IMR-90 (cell line): Measurements from ENCODE around the gene FGGY. TPM values are rescaled to one million over a fixed set of nuclear protein-coding genes. Genes with fewer than 3 reads are reported as not detected.

Experiments
- ATAC-seq: fragments of 200-7000 bp; cut with Tn5 transposase; 2 replicates; pipeline ENCODE4 v1.9.1; 2020; ENCODE audit warnings: low read depth, mild to moderate bottlenecking, moderate library complexity
- BruUV-seq: library from RNA; stranded (reverse); fragments of 400-500 nt; replicated peaks from 2 replicates; lab custom pipeline; 2021; lab: Mats Ljungman, UMichigan
- CTCF ChIA-PET: fragments of 300-600 bp; formaldehyde crosslinking; extraction: SDS; loops from one replicate; lab custom pipeline; 2021; ENCODE audit warnings: antibody characterized with exemption; lab: Yijun Ruan, JAX
- POLR2A ChIA-PET: fragments of 300-600 bp; sonication (Branson Sonifier 250); formaldehyde crosslinking; loops from one replicate; lab custom pipeline; 2022; ENCODE audit warnings: antibody characterized with exemption; ENCODE audit not compliant: unreplicated experiment; lab: Charles Lee
- DNase-seq: peaks from one replicate; pipeline ENCODE4 v3.0.0; 2013
- H2AFZ ChIP-seq: replicated peaks from 2 replicates; pipeline ENCODE3; 2013; ENCODE audit warnings: low read length, mild to moderate bottlenecking; ENCODE audit not compliant: poor library complexity
- H2AK5ac ChIP-seq: 2 replicates; pipeline ENCODE4 v1.6.1; 2013; ENCODE audit warnings: low read depth, low read length, inconsistent platforms
- H2AK9ac ChIP-seq: replicated peaks from 2 replicates; pipeline ENCODE3; 2013; ENCODE audit warnings: mild to moderate bottlenecking, low read depth, low read length, moderate library complexity; ENCODE audit not compliant: poor library complexity
- H2BK120ac ChIP-seq: 2 replicates; pipeline ENCODE4 v1.6.1; 2013; ENCODE audit warnings: low read depth, low read length, inconsistent platforms
- H2BK15ac ChIP-seq: 3 replicates; pipeline ENCODE4 v1.6.1; 2013; ENCODE audit warnings: low read depth, low read length, inconsistent platforms
- H2BK20ac ChIP-seq: 2 replicates; pipeline ENCODE4 v1.6.1; 2013; ENCODE audit warnings: low read depth, mild to moderate bottlenecking, inconsistent platforms, low read length, moderate library complexity
- H2BK5ac ChIP-seq: 2 replicates; pipeline ENCODE4 v1.6.1; 2013; ENCODE audit warnings: mild to moderate bottlenecking, low read depth, low read length, inconsistent platforms; ENCODE audit not compliant: poor library complexity, severe bottlenecking
- H3K14ac ChIP-seq: replicated peaks from 2 replicates; pipeline ENCODE4 v1.6.1; 2013; ENCODE audit warnings: low read depth, low read length, inconsistent platforms
- H3K18ac ChIP-seq: 2 replicates; pipeline ENCODE4 v1.6.1; 2013; ENCODE audit warnings: low read depth, low read length, control low read depth
- H3K23ac ChIP-seq: 2 replicates; pipeline ENCODE4 v1.6.1; 2013; ENCODE audit warnings: low read depth, low read length, inconsistent platforms
- H3K27ac ChIP-seq: 2 replicates; pipeline ENCODE4 v1.5.1; 2013; ENCODE audit warnings: mild to moderate bottlenecking, control low read depth, low read length; ENCODE audit not compliant: insufficient read depth
- H3K27me3 ChIP-seq: 2 replicates; pipeline ENCODE4 v1.6.1; 2013; ENCODE audit warnings: low read length; ENCODE audit not compliant: control insufficient read depth, insufficient read depth
- H3K36me3 ChIP-seq: 2 replicates; pipeline ENCODE4 v1.6.1; 2013; ENCODE audit warnings: low read length, mixed read lengths; ENCODE audit not compliant: control insufficient read depth, insufficient read depth
- H3K4ac ChIP-seq: 2 replicates; pipeline ENCODE4 v1.6.1; 2013; ENCODE audit warnings: low read depth, low read length, inconsistent platforms
- H3K4me1 ChIP-seq: 2 replicates; pipeline ENCODE4 v1.6.1; 2013; ENCODE audit warnings: low read length, mixed read lengths; ENCODE audit not compliant: control insufficient read depth, insufficient read depth
- H3K4me2 ChIP-seq: 2 replicates; pipeline ENCODE4 v1.6.1; 2013; ENCODE audit warnings: low read depth, mild to moderate bottlenecking, control low read depth, low read length, moderate library complexity
- H3K4me3 ChIP-seq: 2 replicates; pipeline ENCODE4 v1.5.1; 2013; ENCODE audit warnings: low read depth, mild to moderate bottlenecking, control low read depth, low read length, moderate library complexity; ENCODE audit not compliant: insufficient read depth
- H3K56ac ChIP-seq: 2 replicates; pipeline ENCODE4 v1.6.1; 2013; ENCODE audit warnings: low read length, inconsistent platforms; ENCODE audit not compliant: insufficient read depth; ENCODE audit errors: extremely low read depth
- H3K79me1 ChIP-seq, 2 experiments: 2 replicates each; pipeline ENCODE4 v1.6.1; 2013; ENCODE audit warnings: low read length in 2 of 2, inconsistent platforms in 1 of 2, low read depth in 1 of 2
- H3K9ac ChIP-seq: 2 replicates; pipeline ENCODE4 v1.6.1; 2013; ENCODE audit warnings: low read depth, low read length, control low read depth
- H3K9me1 ChIP-seq: 2 replicates; pipeline ENCODE4 v1.6.1; 2013; ENCODE audit warnings: low read length, inconsistent platforms; ENCODE audit not compliant: insufficient read depth
- H3K9me3 ChIP-seq: 2 replicates; pipeline ENCODE4 v1.6.1; 2013; ENCODE audit warnings: low read length; ENCODE audit not compliant: control insufficient read depth, insufficient read depth
- H4K20me1 ChIP-seq: 2 replicates; pipeline ENCODE4 v1.6.1; 2013; ENCODE audit warnings: low read length, inconsistent platforms; ENCODE audit not compliant: insufficient read depth
- H4K5ac ChIP-seq: 2 replicates; pipeline ENCODE4 v1.6.1; 2013; ENCODE audit warnings: mild to moderate bottlenecking, low read depth, low read length, control low read depth
- H4K8ac ChIP-seq, 2 experiments: 2 replicates each; pipeline ENCODE4 v1.6.1; 2013; ENCODE audit warnings: low read depth in 2 of 2, low read length in 2 of 2, control low read depth in 1 of 2, inconsistent platforms in 1 of 2
- H4K91ac ChIP-seq: 2 replicates; pipeline ENCODE4 v1.6.1; 2013; ENCODE audit warnings: low read depth, low read length, inconsistent platforms; ENCODE audit not compliant: insufficient read depth
- BHLHE40 ChIP-seq: fragments of 150-350 bp; IDR thresholded peaks from 2 replicates; pipeline ENCODE4 v1.6.1; 2016; ENCODE audit warnings: mild to moderate bottlenecking, low read depth, low read length
- FOS ChIP-seq: fragments of 150-350 bp; IDR thresholded peaks from 2 replicates; pipeline ENCODE4 v1.6.1; 2016; ENCODE audit warnings: low read depth, low read length
- MAFK ChIP-seq: IDR thresholded peaks from 2 replicates; pipeline ENCODE4 v1.6.1; 2012; ENCODE audit warnings: low read depth, low read length, improper control_type of control experiment
- WGBS, 2 experiments: methylation state at CpG; one replicate each; pipeline versions ENCODE4 v1.1.5 to v1.1.7; 2013; ENCODE audit warnings: missing lambda C conversion rate in 2 of 2; ENCODE audit not compliant: insufficient read length in 1 of 2; ENCODE audit errors: extremely low coverage in 2 of 2; 5-methylcytosine and 5-hydroxymethylcytosine counted together
- dilution Hi-C: fragments of 300-500 bp; cut with HindIII; formaldehyde crosslinking; loops from one replicate; pipeline ENCODE4 v1.14.3; 2018; ENCODE audit warnings: low sequenced_read_pairs; ENCODE audit not compliant: unreplicated experiment
- in situ Hi-C: fragments of 300-500 bp; cut with MboI; formaldehyde crosslinking; loops from 3 replicates; pipeline ENCODE4 v1.14.3; 2019; ENCODE audit warnings: low sequenced_read_pairs, inconsistent platforms, mixed read lengths
- intact Hi-C: fragments of 100-400 bp; cut with micrococcal nuclease; formaldehyde crosslinking; loops from 2 replicates; pipeline ENCODE4 v1.10.0; 2022
- polyA plus RNA-seq, 3 experiments: library from polyadenylated mRNA; depleted of rRNA; stranded (reverse); fragments of >200 nt; gene quantifications; 2 replicates each; pipeline ENCODE4 v1.2.3, GENCODE V29; 2012; ENCODE audit warnings: low replicate concordance in 1 of 3
- total RNA-seq: library from RNA; depleted of rRNA; stranded (reverse); fragments of >200 nt; gene quantifications from 2 replicates; pipeline ENCODE4 v1.2.3, GENCODE V29; 2012

Gene FGGY
- total and polyA plus RNA-seq, 2 of the 4 experiments (the other 2 are of a cell fraction): 5.6 to 14.0 TPM

DNA sequence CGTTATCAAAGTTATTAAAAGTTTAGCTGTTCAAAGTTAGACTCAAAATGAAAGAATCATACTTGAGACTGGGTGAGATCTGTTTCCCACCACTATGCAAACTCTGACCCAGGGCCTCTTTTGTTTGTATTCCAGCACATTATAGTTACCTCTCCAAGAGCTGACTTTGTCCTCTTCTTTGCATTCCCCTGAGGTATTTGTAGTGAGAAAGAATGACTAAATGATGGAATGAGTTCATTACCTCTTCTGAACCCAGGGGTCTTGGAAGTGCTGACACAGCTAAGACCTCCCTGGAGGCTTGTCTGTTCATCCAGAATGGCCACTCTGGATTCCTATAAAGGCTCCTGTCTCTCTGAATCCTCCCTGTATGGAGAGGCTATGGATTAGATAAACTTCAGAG, 62.4 kb downstream of the FGGY start:
- POLR2A ChIA-PET: no interaction called here
- Histone ChIP-seq H2AK5ac (no peak overlapping the region), H3K4me2 (no peak overlapping the region), H4K5ac (no peak overlapping the region), H3K14ac (no peak overlapping the region), H3K4ac (no peak overlapping the region), H3K4me3 (no peak overlapping the region), H2AK9ac (peak overlapping the region; percentile 21), H3K27ac (no peak overlapping the region), H3K56ac (no peak overlapping the region), H4K20me1 (no peaks in the 10 kb centered on the region), H3K9me1 (peaks cover 3% of the 10 kb centered on the region; the same call in 1 of the 2 replicates), H3K27me3 (no peaks in the 10 kb centered on the region), H3K23ac (no peak overlapping the region), H3K18ac (no peak overlapping the region), H3K36me3 (0 out of 2 replicates have a peak, but pooled peaks cover 1% of the 10 kb centered on the region), H3K9me3 (no peaks in the 10 kb centered on the region), H2BK20ac (no peak overlapping the region), H3K4me1 (peaks cover 3% of the 10 kb centered on the region; the same call in 1 of the 2 replicates), H3K79me1 (no peaks in the 10 kb centered on the region; a peak in 1 of 4 replicates), H4K8ac (no peak overlapping the region), H2BK5ac (no peak overlapping the region), H2BK120ac (no peak overlapping the region), H4K91ac (no peak overlapping the region), H3K9ac (no peak overlapping the region), H2AFZ (no peak overlapping the region), H2BK15ac (no peak overlapping the region)
- no CpG with 5 or more reads among the region's 1 CpG for WGBS, 2 experiments
- intact Hi-C loops: loop anchor here (5.0 kb wide), 1 partner anchor 37 kb away; no protein-coding TSS in a partner anchor
- no peak for TF ChIP-seq FOS
- peak; percentile 45; the same call in 1 of the 2 replicates for TF ChIP-seq MAFK
- no peak for TF ChIP-seq BHLHE40
- dilution Hi-C loops: no loop called here
- CTCF ChIA-PET: no interaction called here
- no TSS peak for BruUV-seq
- DNase-seq (no peak), ATAC-seq (no peak)
- in situ Hi-C loops: no loop called here
